Motor neuron (in vitro differentiated cells): ENCODE measurements around the gene MSN. TPM values are rescaled to one million over a fixed set of nuclear protein-coding genes. Genes with fewer than 3 reads are reported as not detected.
"Not testable (repeated sequence)": the region's sequence is repeated elsewhere in the genome, so short reads cannot be mapped to it uniquely, and the experiment has no call there.

Experiments
- ATAC-seq, 8 experiments: fragments of 200-7000 bp; cut with Tn5 transposase; replicated peaks in 6 of 8; 2 replicates each; pipeline ENCODE4 v1.8.0; 2021; ENCODE audit warnings: mild to moderate bottlenecking in 8 of 8, moderate library complexity in 8 of 8
- H3K27ac ChIP-seq, 2 donors: fragments of 250-450 bp; sonication (Bioruptor Pico); 2 replicates each; pipeline ENCODE4 v1.9.0; 2021; ENCODE audit warnings: antibody characterized with exemption in 2 of 2, mild to moderate bottlenecking in 2 of 2, moderate library complexity in 1 of 2
- H3K4me1 ChIP-seq, 2 donors: fragments of 250-450 bp; sonication (Bioruptor Pico); replicated peaks in 1 of 2; 2 replicates each; pipeline ENCODE4 v1.6.1; 2021; ENCODE audit warnings: antibody characterized with exemption in 2 of 2, mild to moderate bottlenecking in 2 of 2, moderate library complexity in 1 of 2
- H3K4me3 ChIP-seq, 5 donors: fragments of 250-450 bp; sonication (Bioruptor Pico); 2 replicates each; pipeline ENCODE4 v1.9.0; 2021; ENCODE audit warnings: antibody characterized with exemption in 5 of 5, mild to moderate bottlenecking in 5 of 5, moderate library complexity in 4 of 5
- WGBS, 10 experiments: fragments of 450-650 bp; shearing (Covaris generic); methylation state at CpG; one replicate each; pipeline ENCODE4 v1.0.0; 2022; 5-methylcytosine and 5-hydroxymethylcytosine counted together
- in situ Hi-C, 9 experiments: fragments of 400-800 bp; cut with MboI; loops; one replicate each; pipeline ENCODE4 v1.15.0; 2021; ENCODE audit warnings: low sequenced_read_pairs in 9 of 9, low pct_unique_long_range_greater_than_20kb in 2 of 9; ENCODE audit not compliant: unreplicated experiment in 9 of 9
- total RNA-seq, 8 experiments: library from RNA; unstranded; fragments of 300-600 nt; gene quantifications; 2 replicates each; pipeline versions ENCODE4 v1.2.3 to v1.2.4, GENCODE V29; 2022

MSN gene
- total RNA-seq, 8 experiments from 2014 or later: 41.7 to 210 (median 113) TPM

- Histone ChIP-seq H3K27ac (no peak overlapping the region), H3K4me1 (no peaks in the 10 kb centered on the region), H3K4me3 (no peak overlapping the region)
- WGBS, 10 experiments: 53 to 100% (median 60%) methylated on average over 1 to 5 of the region's 6 CpGs; no CpG with 5 or more reads in 7 of the 10 experiments
- in situ Hi-C loops: loop anchor here in 1 of 9 experiments (25.0 kb wide), 1 partner anchor 242 kb away; no protein-coding TSS in a partner anchor
- no peak for ATAC-seq
Observed at GRCh38 chrX:65745427-65745826, 78.0 kb downstream of the MSN start.

DNA sequence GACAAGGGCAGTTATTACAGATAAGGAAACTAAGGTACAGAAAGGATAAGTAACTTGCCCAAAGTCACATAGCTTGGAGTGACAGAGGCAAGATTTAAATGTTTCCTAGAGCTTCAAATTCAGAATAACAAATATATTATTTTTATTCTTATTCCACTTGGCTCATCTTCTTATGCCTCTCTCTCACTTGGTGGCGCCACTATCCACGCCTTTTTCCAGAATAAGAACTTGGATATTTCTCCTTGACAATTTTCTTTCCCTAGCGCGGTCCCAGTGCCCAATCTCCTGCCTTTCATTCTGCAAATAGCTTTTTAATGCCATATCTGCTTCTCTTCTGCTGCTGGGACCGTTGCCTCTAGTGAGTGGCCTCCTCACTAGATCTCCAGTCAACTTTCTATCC is 78.5 kb downstream of the MSN start:
- Histone ChIP-seq H3K27ac (no peak overlapping the region), H3K4me1 (no peaks in the 10 kb centered on the region), H3K4me3 (no peak overlapping the region)
- 27 to 96% (median 68%) methylated on average over 1 to 5 of the region's 5 CpGs; no CpG with 5 or more reads in 4 of the 10 experiments for WGBS, 10 experiments
- in situ Hi-C loops: loop anchor here in 1 of 9 experiments (25.0 kb wide), 1 partner anchor 241 kb away; no protein-coding TSS in a partner anchor
- ATAC-seq: peak in 1 of 8 experiments; percentile 34

- WGBS, 10 experiments: 53% methylated on average over 5 of the region's 6 CpGs; no CpG with 5 or more reads in 9 of the 10 experiments
- Histone ChIP-seq H3K4me1 (no peaks in the 10 kb centered on the region), H3K27ac (no peak overlapping the region), H3K4me3 (no peak overlapping the region)
- in situ Hi-C loops: no loop called here
- ATAC-seq: no peak
Observed at GRCh38 chrX:65750674-65751469, 83.4 kb downstream of the MSN start.

GRCh38 chrX:65751519-65751918 is 84.1 kb downstream of the MSN start:
- 0 to 80% (median 57%) methylated on average over 1 of the region's 2 CpGs; no CpG with 5 or more reads in 7 of the 10 experiments for WGBS, 10 experiments
- no peaks in the 10 kb centered on the region for H3K4me1 ChIP-seq
- no peak for ATAC-seq

DNA sequence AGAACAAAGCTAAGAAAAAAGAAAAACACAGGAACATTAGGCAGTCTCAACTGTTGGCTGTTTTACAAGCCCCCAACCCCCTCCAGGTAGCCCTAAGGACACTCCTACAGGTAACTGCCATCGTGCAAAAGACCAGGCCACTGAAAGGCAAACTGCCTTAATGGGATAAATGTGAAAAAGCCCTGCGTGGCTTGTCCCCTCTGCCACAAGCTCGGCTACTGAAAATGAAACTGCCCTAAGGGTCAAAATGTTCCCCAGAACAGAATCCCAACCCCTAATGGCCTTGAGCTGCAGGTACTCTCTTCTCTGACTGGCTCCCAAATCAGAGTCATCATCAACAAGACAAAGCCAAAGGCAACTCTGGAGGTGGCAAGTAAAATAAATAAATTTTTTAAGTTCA is 84.8 kb downstream of the MSN start:
- H3K4me3 ChIP-seq: no peak overlapping the region
- no peak overlapping the region for H3K27ac ChIP-seq
- in situ Hi-C loops: no loop called here
- H3K4me1 ChIP-seq: no peaks in the 10 kb centered on the region
- WGBS, 10 experiments: 34 to 80% methylated on average over 1 to 3 of the region's 3 CpGs; no CpG with 5 or more reads in 8 of the 10 experiments
- ATAC-seq: no peak

More at GRCh38 chrX:65751519-65751918, 84.1 kb downstream of the MSN start:
- Histone ChIP-seq H3K27ac (no peak overlapping the region), H3K4me3 (no peak overlapping the region)
- in situ Hi-C loops: no loop called here

DNA sequence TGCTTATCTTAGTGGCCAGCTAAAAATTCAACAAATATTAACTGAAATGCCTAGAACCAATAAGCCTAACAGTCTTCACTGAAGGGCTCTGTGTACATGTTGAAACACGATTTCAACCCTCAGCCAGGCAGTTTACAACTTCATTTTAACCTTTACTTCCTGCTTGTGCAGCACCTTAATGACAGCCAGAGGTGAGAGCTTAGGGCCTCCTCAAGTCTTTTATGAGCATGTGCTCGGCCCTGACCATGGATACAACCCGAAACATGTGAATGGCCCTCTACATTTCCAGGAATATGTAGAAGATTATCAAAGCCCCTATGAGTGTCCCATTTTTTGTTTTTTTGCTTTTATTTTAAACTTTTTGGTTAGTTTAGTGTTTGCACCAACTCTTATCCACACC is 88.3 kb downstream of the MSN start:
- no peaks in the 10 kb centered on the region for H3K4me1 ChIP-seq
- H3K4me3 ChIP-seq: no peak overlapping the region
- in situ Hi-C loops: no loop called here
- H3K27ac ChIP-seq: no peak overlapping the region
- WGBS, 10 experiments: 0 to 50% (median 24%) methylated on average over 1 to 3 of the region's 3 CpGs; no CpG with 5 or more reads in 6 of the 10 experiments
- ATAC-seq: no peak

DNA sequence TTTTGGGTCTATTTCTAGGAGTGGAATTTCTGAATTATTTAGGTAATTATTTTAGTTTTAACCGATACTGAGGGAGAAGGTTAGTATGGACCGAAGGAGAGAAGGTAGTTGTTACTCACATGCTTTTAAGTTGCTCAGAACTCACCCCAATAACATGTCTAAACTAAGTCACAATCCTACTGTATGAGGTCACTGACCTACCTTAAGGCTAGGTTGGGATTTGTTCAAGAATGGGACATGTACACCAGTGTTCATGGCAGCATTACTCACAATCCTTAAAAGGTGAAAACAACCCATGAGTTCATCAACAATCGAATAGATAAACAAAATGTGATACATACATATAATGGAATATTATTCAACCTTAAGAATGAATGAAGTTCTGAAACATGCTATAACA is 90.5 kb downstream of the MSN start:
- Histone ChIP-seq H3K4me1 (no peaks in the 10 kb centered on the region), H3K4me3 (no peak overlapping the region), H3K27ac (no peak overlapping the region)
- 0 to 100% (median 47%) methylated on average over 1 to 3 of the region's 3 CpGs; no CpG with 5 or more reads in 3 of the 10 experiments for WGBS, 10 experiments
- in situ Hi-C loops: no loop called here
- no peak for ATAC-seq

DNA sequence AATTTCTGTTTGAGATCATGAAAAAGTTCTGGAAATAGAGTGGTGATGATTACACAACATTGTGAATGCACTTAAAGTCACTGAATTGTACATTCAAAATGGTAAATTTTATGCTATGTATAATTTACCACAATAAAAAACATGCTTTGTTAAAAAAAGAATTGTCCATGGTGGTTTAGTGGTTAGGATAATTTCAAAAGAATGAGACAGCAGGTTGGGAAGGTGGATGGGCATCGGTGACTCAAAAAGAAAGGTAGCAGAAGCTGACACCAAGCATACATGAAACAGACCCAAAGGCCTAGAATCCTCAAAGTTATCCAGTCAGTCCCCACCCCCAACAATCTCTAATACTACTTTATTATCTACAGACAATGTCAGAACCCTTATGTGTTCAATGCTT is 91.1 kb downstream of the MSN start:
- 38 to 100% (median 60%) methylated on average over 1 of the region's 1 CpG; no CpG with 5 or more reads in 7 of the 10 experiments for WGBS, 10 experiments
- H3K4me1 ChIP-seq: no peaks in the 10 kb centered on the region
- ATAC-seq: no peak
- H3K4me3 ChIP-seq: no peak overlapping the region
- in situ Hi-C loops: no loop called here
- no peak overlapping the region for H3K27ac ChIP-seq

DNA sequence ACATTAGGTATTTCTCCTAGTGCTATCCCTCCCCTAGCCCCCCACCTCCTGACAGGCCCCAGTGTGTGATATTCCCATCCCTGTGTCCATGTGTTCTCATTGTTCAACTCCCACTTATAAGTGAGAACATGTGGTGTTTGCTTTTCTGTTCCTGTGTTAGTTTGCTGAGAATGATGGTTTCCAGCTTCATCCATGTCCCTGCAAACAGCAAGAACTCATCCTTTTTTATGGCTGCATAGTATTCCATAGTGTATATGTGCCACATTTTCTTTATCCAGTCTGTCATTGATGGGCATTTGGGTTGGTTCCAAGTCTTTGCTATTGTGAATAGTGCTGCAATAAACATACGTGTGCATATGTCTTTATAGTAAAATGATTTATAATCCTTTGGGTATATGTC is 92.1 kb downstream of the MSN start:
- H3K27ac ChIP-seq, in situ Hi-C loops, H3K4me1 ChIP-seq, ATAC-seq, H3K4me3 ChIP-seq: not testable (repeated sequence)
- WGBS, 10 experiments: no CpG with 5 or more reads among the region's 1 CpG

DNA sequence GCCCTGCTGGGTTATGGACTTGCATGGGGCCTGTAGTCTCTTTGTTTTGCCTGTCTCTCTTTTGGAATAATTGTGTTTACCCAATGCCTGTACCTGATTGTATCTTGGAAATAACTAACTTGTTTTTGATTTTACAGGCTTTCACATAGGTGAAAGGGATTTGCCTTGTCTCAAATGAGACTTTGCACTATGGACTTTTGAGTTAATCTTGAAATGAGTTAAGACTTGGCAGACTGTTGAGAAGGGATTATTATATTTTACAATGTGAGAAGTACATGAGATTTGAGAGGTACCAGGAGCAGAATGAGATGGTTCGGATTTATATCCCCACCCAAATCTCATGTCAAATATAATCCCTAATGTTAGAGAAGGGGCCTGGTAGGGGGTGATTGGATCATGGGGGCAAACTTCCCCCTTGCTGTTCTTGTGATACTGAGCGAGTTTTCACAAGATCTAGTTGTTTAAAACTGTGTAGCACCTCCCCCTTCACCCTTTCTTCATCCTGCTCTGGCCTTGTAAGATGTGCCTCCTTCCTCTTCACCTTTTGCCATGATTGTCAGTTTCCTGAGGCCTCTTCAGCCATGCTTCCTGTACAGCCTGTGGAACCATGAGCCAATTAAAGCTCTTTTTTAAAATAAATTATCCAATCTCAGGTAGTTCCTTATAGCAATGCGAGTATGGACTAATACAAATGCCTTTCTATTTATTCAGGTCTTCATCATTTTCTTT is 102.3 kb downstream of the MSN start:
- H3K4me3 ChIP-seq: no peak overlapping the region
- 10 to 80% (median 40%) methylated on average over 1 to 3 of the region's 3 CpGs; no CpG with 5 or more reads in 6 of the 10 experiments for WGBS, 10 experiments
- H3K4me1 ChIP-seq: no peaks in the 10 kb centered on the region
- no peak for ATAC-seq
- no peak overlapping the region for H3K27ac ChIP-seq
- in situ Hi-C loops: no loop called here

GRCh38 chrX:65772842-65773241 is 105.4 kb downstream of the MSN start:
- no peak for ATAC-seq
- in situ Hi-C loops: no loop called here
- no peaks in the 10 kb centered on the region for H3K4me1 ChIP-seq
- no peak overlapping the region for H3K4me3 ChIP-seq
- WGBS, 10 experiments: 39 to 40% methylated on average over 1 to 5 of the region's 5 CpGs; no CpG with 5 or more reads in 8 of the 10 experiments
- no peak overlapping the region for H3K27ac ChIP-seq

DNA sequence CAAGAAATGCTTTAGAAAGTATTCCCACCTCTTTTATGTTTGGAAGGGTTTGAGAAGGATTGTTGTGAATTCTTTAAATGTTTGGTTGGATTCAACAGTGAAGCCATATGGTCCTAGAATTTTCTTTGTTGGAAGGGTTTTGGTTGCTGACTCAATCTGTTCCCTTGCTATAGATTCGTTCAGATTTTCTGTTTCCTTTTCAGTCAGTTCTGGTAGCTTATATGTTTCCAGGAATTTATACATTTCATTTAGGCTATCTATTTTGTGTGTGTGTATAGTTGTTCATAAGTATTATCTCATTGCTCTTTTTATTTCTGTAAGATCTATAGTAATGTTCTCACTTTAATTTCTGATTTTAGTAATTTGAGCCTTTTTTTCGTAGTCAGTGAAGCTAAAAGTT is 114.4 kb downstream of the MSN start:
- H3K4me3 ChIP-seq: no peak overlapping the region
- no peaks in the 10 kb centered on the region for H3K4me1 ChIP-seq
- 3 to 100% (median 80%) methylated on average over 1 to 2 of the region's 2 CpGs; no CpG with 5 or more reads in 1 of the 10 experiments for WGBS, 10 experiments
- in situ Hi-C loops: loop anchor here in 1 of 9 experiments (25.0 kb wide), 1 partner anchor 95 kb away; no protein-coding TSS in a partner anchor
- H3K27ac ChIP-seq: no peak overlapping the region
- ATAC-seq: no peak

DNA sequence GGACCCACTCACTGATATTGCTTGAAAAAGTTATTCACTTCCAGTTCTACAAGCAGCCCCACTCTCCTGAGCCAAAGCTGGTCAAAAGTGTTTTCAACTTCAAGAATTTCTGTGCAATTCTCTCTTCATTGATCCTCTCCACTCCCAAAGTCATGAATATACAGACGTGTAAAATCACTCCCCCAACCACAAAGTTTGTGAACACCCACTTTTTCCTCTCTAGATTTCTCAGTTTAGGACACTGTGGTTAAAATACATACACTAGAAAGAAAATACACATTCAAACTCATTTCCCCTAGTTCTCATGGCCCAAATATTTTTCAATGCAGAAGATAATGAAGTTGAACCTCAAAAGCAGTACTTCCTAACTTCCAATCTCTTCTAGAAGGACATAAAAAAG is 116.3 kb downstream of the MSN start:
- Histone ChIP-seq H3K4me3 (no peak overlapping the region), H3K27ac (no peak overlapping the region), H3K4me1 (no peaks in the 10 kb centered on the region)
- WGBS, 10 experiments: 0 to 43% (median 20%) methylated on average over 1 of the region's 1 CpG; no CpG with 5 or more reads in 7 of the 10 experiments
- ATAC-seq: no peak
- in situ Hi-C loops: loop anchor here in 1 of 9 experiments (25.0 kb wide), 1 partner anchor 96 kb away; no protein-coding TSS in a partner anchor
